Caco-2 (cell line): ENCODE results near the gene CLDN6. TPM values are rescaled to one million over a fixed set of nuclear protein-coding genes. Genes with fewer than 3 reads are reported as not detected.

Experiments used
- BruUV-seq: library from RNA; stranded (reverse); fragments of 400-500 nt; replicated peaks from 2 replicates; lab custom pipeline; 2021; lab: Mats Ljungman, UMichigan
- CTCF ChIA-PET: fragments of 300-600 bp; sonication (Branson Sonifier 250); formaldehyde crosslinking; loops from one replicate; lab custom pipeline; 2022; ENCODE audit warnings: antibody characterized with exemption; lab: Charles Lee
- POLR2A ChIA-PET: fragments of 300-600 bp; sonication (Branson Sonifier 250); formaldehyde crosslinking; loops from one replicate; lab custom pipeline; 2022; ENCODE audit warnings: antibody characterized with exemption; lab: Charles Lee
- DNase-seq, 2 experiments: peaks; one replicate each; pipeline versions ENCODE4 v3.0.0 to v3.0.0-alpha.2; 2020 to 2022
- H3K27me3 ChIP-seq: replicated peaks from 2 replicates; pipeline ENCODE4 v1.6.0; 2011; ENCODE audit warnings: low read length; ENCODE audit not compliant: control insufficient read depth, insufficient read depth
- H3K36me3 ChIP-seq: 2 replicates; pipeline ENCODE4 v1.5.1; 2011; ENCODE audit warnings: low read length; ENCODE audit not compliant: control insufficient read depth, insufficient read depth
- H3K4me1 ChIP-seq: fragments of 250-450 bp; sonication (Bioruptor Pico); 2 replicates; pipeline ENCODE4 v1.5.1; 2020; ENCODE audit warnings: mild to moderate bottlenecking
- H3K4me3 ChIP-seq: 2 replicates; pipeline ENCODE4 v1.5.1; 2011; ENCODE audit warnings: low read depth, mild to moderate bottlenecking, control low read depth, low read length
- H3K9me3 ChIP-seq: fragments of 250-450 bp; sonication (Bioruptor Pico); 2 replicates; pipeline ENCODE4 v1.5.1; 2020; ENCODE audit warnings: mild to moderate bottlenecking, moderate library complexity
- H3K27ac Mint-ChIP-seq: one replicate; pipeline ENCODE4 v1.8.0; 2022; ENCODE audit warnings: mixed read lengths; ENCODE audit not compliant: unreplicated experiment
- H3K27me3 Mint-ChIP-seq: one replicate; pipeline ENCODE4 v1.8.0; 2022; ENCODE audit warnings: mixed read lengths; ENCODE audit not compliant: insufficient read depth, unreplicated experiment
- H3K36me3 Mint-ChIP-seq: one replicate; pipeline ENCODE4 v1.8.0; 2022; ENCODE audit warnings: mild to moderate bottlenecking, mixed read lengths; ENCODE audit not compliant: insufficient read depth, unreplicated experiment
- H3K4me1 Mint-ChIP-seq: one replicate; pipeline ENCODE4 v1.8.0; 2022; ENCODE audit warnings: low read depth, mixed read lengths; ENCODE audit not compliant: unreplicated experiment
- H3K4me3 Mint-ChIP-seq: one replicate; pipeline ENCODE4 v1.8.0; 2022; ENCODE audit warnings: mild to moderate bottlenecking, moderate library complexity, mixed read lengths; ENCODE audit not compliant: unreplicated experiment
- H3K9me3 Mint-ChIP-seq: one replicate; pipeline ENCODE4 v1.8.0; 2022; ENCODE audit warnings: mixed read lengths; ENCODE audit not compliant: unreplicated experiment
- intact Hi-C: fragments of 100-400 bp; cut with micrococcal nuclease; formaldehyde crosslinking; loops from one replicate; pipeline ENCODE4 v1.10.0; 2022; ENCODE audit not compliant: unreplicated experiment
- total RNA-seq: library from RNA; stranded (reverse); gene quantifications from 2 replicates; pipeline ENCODE4 v1.2.3, GENCODE V29; 2022
- TF ChIP-seq, protein P1 (sequence below), 2 experiments: fragments of 200-600 bp in 1 of 2; IDR thresholded peaks; 1 replicate in 1 of 2; 2 replicates in 1 of 2; pipeline versions ENCODE4 v1.5.1 to v1.8.0; 2011 to 2022; ENCODE audit warnings: antibody characterized with exemption in 1 of 2, control low read depth in 1 of 2, inconsistent platforms in 1 of 2, low read depth in 1 of 2, low read length in 1 of 2, mild to moderate bottlenecking in 1 of 2, moderate library complexity in 1 of 2; ENCODE audit not compliant: insufficient read depth in 1 of 2, severe bottlenecking in 1 of 2, unreplicated experiment in 1 of 2

The CLDN6 gene
- total RNA-seq, 1 experiment from 2014 or later: 9.0 TPM

DNA sequence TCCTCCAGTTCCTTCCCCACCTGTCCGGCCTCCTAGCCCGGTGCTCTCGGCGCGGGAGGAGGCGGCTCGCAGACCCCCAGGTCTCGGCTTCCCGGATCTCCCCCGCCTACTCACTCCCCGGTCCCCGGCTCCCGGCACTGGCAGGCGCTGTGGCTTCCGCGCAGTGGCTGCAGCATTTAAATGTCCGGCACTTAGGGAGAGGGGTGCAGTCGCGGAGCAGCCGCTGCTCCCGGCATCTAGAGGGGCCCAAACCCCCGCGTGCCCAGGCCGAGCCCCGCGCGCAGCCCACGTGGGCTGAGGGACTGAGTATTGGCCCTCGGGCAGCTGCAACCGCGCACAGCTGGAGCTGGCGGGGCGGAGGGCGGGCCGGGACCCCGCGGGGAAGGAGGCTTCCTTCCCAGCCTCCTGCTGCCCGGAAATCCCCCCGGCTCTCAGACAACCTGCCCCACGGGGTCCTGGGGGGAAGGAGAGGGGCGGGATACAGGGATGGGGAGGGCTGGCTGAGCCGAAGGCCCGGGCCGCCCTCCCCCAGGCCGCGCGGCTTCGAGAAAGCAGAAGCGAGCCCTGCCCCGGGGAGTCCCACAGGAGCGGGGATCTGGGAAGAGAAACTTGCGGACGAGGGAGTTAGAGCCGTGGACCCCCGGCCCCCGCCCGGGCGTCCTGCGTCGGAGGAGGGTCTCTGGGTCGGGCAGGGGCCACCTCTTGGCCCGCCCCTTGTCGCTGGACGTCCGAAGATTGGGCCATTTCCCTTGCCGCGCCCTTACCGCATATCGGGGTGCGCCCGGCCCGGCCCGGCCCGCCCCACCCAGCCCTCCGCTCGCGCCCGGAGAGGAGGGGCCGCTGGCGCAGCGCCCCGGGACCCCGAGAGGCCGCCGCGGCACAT, 28.0 kb upstream of the CLDN6 start, which contains the start of gene MMP25:
Gene MMP25, plus strand, starts transcription at position 804 of the 883 bp plus-strand sequence. CDS start 357 bp downstream, outside the sequence.
- Mint-ChIP-seq H3K4me3 (peak within 1 kb of the TSS; percentile 61), H3K27me3 (peaks cover 4% of the 10 kb centered on the region), H3K4me1 (no peaks in the 10 kb centered on the region), H3K27ac (no peak within 1 kb of the TSS), H3K36me3 (no peaks in the 10 kb centered on the region), H3K9me3 (no peaks in the 10 kb centered on the region)
- BruUV-seq: no TSS peak
- Histone ChIP-seq H3K4me1 (no peaks in the 10 kb centered on the region), H3K4me3 (peak within 1 kb of the TSS; percentile 45), H3K27me3 (no peaks in the 10 kb centered on the region; the same call in 1 of the 2 replicates), H3K9me3 (no peaks in the 10 kb centered on the region), H3K36me3 (no peaks in the 10 kb centered on the region)
- TF ChIP-seq, protein P1, sequence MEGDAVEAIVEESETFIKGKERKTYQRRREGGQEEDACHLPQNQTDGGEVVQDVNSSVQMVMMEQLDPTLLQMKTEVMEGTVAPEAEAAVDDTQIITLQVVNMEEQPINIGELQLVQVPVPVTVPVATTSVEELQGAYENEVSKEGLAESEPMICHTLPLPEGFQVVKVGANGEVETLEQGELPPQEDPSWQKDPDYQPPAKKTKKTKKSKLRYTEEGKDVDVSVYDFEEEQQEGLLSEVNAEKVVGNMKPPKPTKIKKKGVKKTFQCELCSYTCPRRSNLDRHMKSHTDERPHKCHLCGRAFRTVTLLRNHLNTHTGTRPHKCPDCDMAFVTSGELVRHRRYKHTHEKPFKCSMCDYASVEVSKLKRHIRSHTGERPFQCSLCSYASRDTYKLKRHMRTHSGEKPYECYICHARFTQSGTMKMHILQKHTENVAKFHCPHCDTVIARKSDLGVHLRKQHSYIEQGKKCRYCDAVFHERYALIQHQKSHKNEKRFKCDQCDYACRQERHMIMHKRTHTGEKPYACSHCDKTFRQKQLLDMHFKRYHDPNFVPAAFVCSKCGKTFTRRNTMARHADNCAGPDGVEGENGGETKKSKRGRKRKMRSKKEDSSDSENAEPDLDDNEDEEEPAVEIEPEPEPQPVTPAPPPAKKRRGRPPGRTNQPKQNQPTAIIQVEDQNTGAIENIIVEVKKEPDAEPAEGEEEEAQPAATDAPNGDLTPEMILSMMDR (IDR thresholded peaks at IDR 0.05; ENCODE audit: insufficient read depth in 1 of 2, low read depth in 1 of 2, low read length in 1 of 2, severe bottlenecking in 1 of 2, unreplicated experiment in 1 of 2): no peak
- ChIA-PET POLR2A (no interaction called here), CTCF (interaction anchor here (1.0 to 2.7 kb wide), 3 partner anchors 12 to 14 kb away, joined by 3 to 18 read pairs (median 4); no protein-coding TSS in a partner anchor)
- intact Hi-C loops: no loop called here
- DNase-seq: no peak

DNA sequence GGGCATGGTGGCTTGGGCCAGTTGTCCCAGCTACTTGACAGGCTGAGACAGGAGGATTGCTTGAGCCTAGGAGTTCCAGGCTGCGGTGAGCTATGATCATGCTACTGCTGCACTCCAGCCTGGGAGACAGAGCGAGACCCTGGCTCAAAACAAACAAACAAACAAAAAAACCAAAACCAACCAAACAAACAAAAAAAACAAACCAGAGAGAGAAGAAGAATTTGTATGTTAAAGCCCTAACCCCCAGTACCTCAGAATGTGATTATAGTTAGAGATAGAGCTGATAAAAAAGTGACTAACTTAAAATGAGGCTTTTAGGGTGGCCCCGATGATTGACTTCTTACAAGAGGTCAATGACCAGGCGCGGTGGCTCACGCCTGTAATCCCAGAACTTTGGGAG, 26.7 kb upstream of the CLDN6 start:
- Histone ChIP-seq H3K4me1 (no peaks in the 10 kb centered on the region), H3K4me3 (no peak overlapping the region), H3K27me3 (no peaks in the 10 kb centered on the region; the same call in 1 of the 2 replicates), H3K36me3 (no peaks in the 10 kb centered on the region), H3K9me3 (no peaks in the 10 kb centered on the region)
- H3K27ac Mint-ChIP-seq: no peak overlapping the region
- ChIA-PET POLR2A (no interaction called here), CTCF (interaction anchor here (1.5 kb wide), 1 partner anchor 13 kb away, joined by 4 read pairs; no protein-coding TSS in a partner anchor)
- peak overlapping the region; percentile 61 for H3K4me3 Mint-ChIP-seq
- intact Hi-C loops: no loop called here
- no peaks in the 10 kb centered on the region for H3K4me1 Mint-ChIP-seq
- no peaks in the 10 kb centered on the region for H3K36me3 Mint-ChIP-seq
- no peak for DNase-seq
- peaks cover 4% of the 10 kb centered on the region for H3K27me3 Mint-ChIP-seq
- H3K9me3 Mint-ChIP-seq: no peaks in the 10 kb centered on the region
- TF ChIP-seq, protein P1 (IDR thresholded peaks at IDR 0.05; ENCODE audit: insufficient read depth in 1 of 2, low read depth in 1 of 2, low read length in 1 of 2, severe bottlenecking in 1 of 2, unreplicated experiment in 1 of 2): no peak
- BruUV-seq: no TSS peak

DNA sequence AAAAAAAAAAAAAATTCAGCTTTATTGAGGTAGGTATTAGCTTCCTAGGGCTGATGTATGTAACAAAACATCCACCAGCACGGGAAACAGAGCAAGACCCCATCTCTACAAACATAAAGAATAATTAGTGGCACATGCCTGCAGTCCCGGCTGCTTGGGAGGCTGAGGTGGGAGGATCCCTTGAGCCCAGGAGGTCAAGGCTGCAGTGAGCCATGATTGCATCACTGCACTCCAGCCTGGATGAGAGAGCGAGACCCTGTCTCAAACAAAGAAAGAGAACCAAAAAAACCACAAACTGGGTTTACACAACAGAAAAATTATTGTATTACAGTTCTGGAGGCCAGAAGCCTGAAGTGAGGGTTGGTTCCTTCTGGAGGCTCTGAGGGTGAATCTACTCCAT, 24.4 kb upstream of the CLDN6 start:
- no peak for DNase-seq
- BruUV-seq: no TSS peak
- Histone ChIP-seq H3K36me3 (no peaks in the 10 kb centered on the region), H3K4me1 (no peaks in the 10 kb centered on the region), H3K9me3 (no peaks in the 10 kb centered on the region), H3K4me3 (no peak overlapping the region), H3K27me3 (no peaks in the 10 kb centered on the region; the same call in 1 of the 2 replicates)
- Mint-ChIP-seq H3K4me3 (no peak overlapping the region), H3K9me3 (no peaks in the 10 kb centered on the region), H3K27ac (no peak overlapping the region), H3K4me1 (no peaks in the 10 kb centered on the region), H3K27me3 (peaks cover 4% of the 10 kb centered on the region), H3K36me3 (no peaks in the 10 kb centered on the region)
- TF ChIP-seq, protein P1 (IDR thresholded peaks at IDR 0.05; ENCODE audit: insufficient read depth in 1 of 2, low read depth in 1 of 2, low read length in 1 of 2, severe bottlenecking in 1 of 2, unreplicated experiment in 1 of 2): no peak
- ChIA-PET POLR2A (interaction anchor here (0.6 kb wide), 1 partner anchor 62 kb away, joined by 3 read pairs; the partner anchor contains the start of gene PKMYT1), CTCF (interaction anchor here (0.8 to 1.1 kb wide), 3 partner anchors 11 to 16 kb away, joined by 3 to 4 read pairs (median 4); no protein-coding TSS in a partner anchor)
- intact Hi-C loops: no loop called here
